ENCODE data around the gene OR5P2.

OR5P2 gene

GRCh38 chr11:7796842-7797241 lies at the start of gene OR5P2:
OR5P2 (minus strand) TSS chr11:7796942; CDS start chr11:7796942, 0 bp downstream.
- no peak within 1 kb of the TSS for H3K4me3 ChIP-seq (replicated peaks; ENCODE audit: low read depth, low read length)
- TF ChIP-seq CTCF (IDR thresholded peaks at IDR 0.05; ENCODE audit: low read depth, low read length, missing control alignments) = no peak
- no peak for DNase-seq (ENCODE audit: extremely low read depth, low read depth)

GRCh38 chr11:7846003-7846402 lies 49.3 kb upstream of the OR5P2 start:
- no peak for DNase-seq (ENCODE audit: extremely low read depth, low read depth)
- no peak for TF ChIP-seq CTCF (IDR thresholded peaks at IDR 0.05; ENCODE audit: low read depth, low read length, missing control alignments)

GRCh38 chr11:7844986-7845385 lies 48.2 kb upstream of the OR5P2 start:
- no peak for TF ChIP-seq CTCF (IDR thresholded peaks at IDR 0.05; ENCODE audit: low read depth, low read length, missing control alignments)
- DNase-seq (ENCODE audit: extremely low read depth, low read depth) = no peak

More at GRCh38 chr11:7846003-7846402, 49.3 kb upstream of the OR5P2 start:
- no peak overlapping the region for H3K4me3 ChIP-seq (replicated peaks; ENCODE audit: low read depth, low read length)

GRCh38 chr11:7844521-7844920 lies 47.8 kb upstream of the OR5P2 start:
- TF ChIP-seq CTCF (IDR thresholded peaks at IDR 0.05; ENCODE audit: low read depth, low read length, missing control alignments) = no peak
- no peak overlapping the region for H3K4me3 ChIP-seq (replicated peaks; ENCODE audit: low read depth, low read length)
- no peak for DNase-seq (ENCODE audit: extremely low read depth, low read depth)

More at GRCh38 chr11:7844986-7845385, 48.2 kb upstream of the OR5P2 start:
- no peak overlapping the region for H3K4me3 ChIP-seq (replicated peaks; ENCODE audit: low read depth, low read length)

GRCh38 chr11:7840578-7840977 lies 43.8 kb upstream of the OR5P2 start:
- no peak for TF ChIP-seq CTCF (IDR thresholded peaks at IDR 0.05; ENCODE audit: low read depth, low read length, missing control alignments)
- H3K4me3 ChIP-seq (replicated peaks; ENCODE audit: low read depth, low read length) = no peak overlapping the region
- DNase-seq (ENCODE audit: extremely low read depth, low read depth) = no peak

- no peak overlapping the region for H3K4me3 ChIP-seq (replicated peaks; ENCODE audit: low read depth, low read length)
- TF ChIP-seq CTCF (IDR thresholded peaks at IDR 0.05; ENCODE audit: low read depth, low read length, missing control alignments) = no peak
- DNase-seq (ENCODE audit: extremely low read depth, low read depth) = no peak
These were observed 36.8 kb upstream of the OR5P2 start for GRCh38 chr11:7833527-7833926.

- DNase-seq (ENCODE audit: extremely low read depth, low read depth) = no peak
- no peak for TF ChIP-seq CTCF (IDR thresholded peaks at IDR 0.05; ENCODE audit: low read depth, low read length, missing control alignments)
- H3K4me3 ChIP-seq (replicated peaks; ENCODE audit: low read depth, low read length) = no peak within 1 kb of the TSS
These were observed 34.0 kb upstream of the OR5P2 start, which contains the start of gene OR5P3 for GRCh38 chr11:7830740-7831139. OR5P3 (minus strand) TSS chr11:7830840.
